H1 (cell line): Measurements from ENCODE around the gene TTYH2. TPM values are rescaled to one million over a fixed set of nuclear protein-coding genes. Genes with fewer than 3 reads are reported as not detected.

Experiments used
- GTF2F1 ChIP-seq: IDR thresholded peaks from 2 replicates; pipeline ENCODE4 v1.6.1; 2012; ENCODE audit warnings: low read depth, low read length, improper control_type of control experiment, borderline replicate concordance
- KDM1A ChIP-seq: fragments of 200-600, 300-600 bp; sonication (generic); IDR thresholded peaks from 2 replicates; pipeline ENCODE4 v1.7.1; 2016; ENCODE audit warnings: mild to moderate bottlenecking, low read length, borderline replicate concordance
- POLR2AphosphoS5 ChIP-seq: IDR thresholded peaks from 2 replicates; pipeline ENCODE4 v1.6.1; 2011; ENCODE audit warnings: low read depth, low read length
- RAD21 ChIP-seq, 2 experiments: IDR thresholded peaks in 1 of 2; conservative IDR thresholded peaks in 1 of 2; 2 replicates each; pipeline ENCODE4 v1.6.1; 2011; ENCODE audit warnings: low read depth in 2 of 2, low read length in 2 of 2, improper control_type of control experiment in 1 of 2, inconsistent platforms in 1 of 2, mild to moderate bottlenecking in 1 of 2, moderate library complexity in 1 of 2
- polyA plus RNA-seq, 7 experiments: library from polyadenylated mRNA; depleted of rRNA in 3 of 7; stranded (reverse) in 5 of 7; unstranded in 2 of 7; fragments of >200 nt in 5 of 7; fragments of 200-250 nt in 2 of 7; gene quantifications; 1 replicate in 5 of 7; 2 replicates in 1 of 7; 4 replicates in 1 of 7; pipeline versions ENCODE4 v1.2.1 to v1.2.3, GENCODE V29; 2011 to 2013; ENCODE audit warnings: missing spikeins in 2 of 7, mixed read lengths in 2 of 7
- total RNA-seq: library from RNA; stranded (reverse); fragmentation: NEBNext Ultra II Directional; extraction: Animal tissue kit (Norgen Biotek cat#: 25700); gene quantifications from 2 replicates; pipeline ENCODE4 v1.2.1, GENCODE V29; 2021

TTYH2 gene
- total and polyA plus RNA-seq, 2 of the 8 experiments (the other 6 are each of a cell fraction or from before 2014, with no cell fraction given): 3.2 to 9.2 TPM

GRCh38 chr17:74276541-74277009 lies 63.2 kb downstream of the TTYH2 start (continued):
- TF ChIP-seq GTF2F1 (no peak), KDM1A (no peak), RAD21 (IDR thresholded peaks at IDR 0.05 in 1 of 2, conservative IDR thresholded peaks at IDR 0.05 in 1 of 2; ENCODE audit: low read depth in 2 of 2, low read length in 2 of 2) (no peak), POLR2AphosphoS5 (no peak)
- TF ChIP-seq, all 59 proteins: peak for 0
